ENCODE results near the gene CUX1. TPM values are rescaled to one million over a fixed set of nuclear protein-coding genes. Genes with fewer than 3 reads are reported as not detected.

The CUX1 gene
- total and polyA plus RNA-seq, 7 experiments from 2014 or later = 10.1 to 81.6 (median 42.5) TPM

GRCh38 chr7:102319671-102320070, 502.2 kb downstream of the CUX1 start:
- H3K36me3 ChIP-seq (ENCODE audit: control insufficient read depth in 2 of 3, insufficient read depth in 3 of 3, low read length in 3 of 3) = no peaks in the 10 kb centered on the region
- Mint-ChIP-seq H3K4me1 (peaks cover 0 to 3% (median 0%) of the 10 kb centered on the region in 7 donors), H3K9me3 (peaks cover 0 to 3% (median 0%) of the 10 kb centered on the region in 11 donors), H3K36me3 (peaks cover 0 to 2% (median 0%) of the 10 kb centered on the region in 5 donors), H3K27me3 (peaks cover 0 to 8% (median 6%) of the 10 kb centered on the region in 5 donors), H3K27ac (no peak overlapping the region), H3K4me3 (no peak overlapping the region)
- no peaks in the 10 kb centered on the region for H3K27me3 ChIP-seq (ENCODE audit: control insufficient read depth in 2 of 2, insufficient read depth in 2 of 2, low read length in 2 of 2)
- H3K4me3 ChIP-seq (ENCODE audit: low read length) = no peak overlapping the region
- intact Hi-C loops (cut with micrococcal nuclease) = no loop called here
- POLR2A ChIA-PET = interaction anchor here (0.6 kb wide), 1 partner anchor 162 kb away, joined by 3 read pairs; no protein-coding TSS in a partner anchor
- no peak overlapping the region for H3K27ac ChIP-seq (ENCODE audit: low read depth, low read length)
- DNase-seq (no peak), ATAC-seq (no peak)
- H3K9me3 ChIP-seq (ENCODE audit: control insufficient read depth in 2 of 3, low read length in 3 of 3) = no peaks in the 10 kb centered on the region
- H3K4me1 ChIP-seq (ENCODE audit: control insufficient read depth in 2 of 2, insufficient read depth in 2 of 2, low read length in 2 of 2) = no peaks in the 10 kb centered on the region
- CTCF ChIA-PET = no interaction called here

- POLR2A ChIA-PET = no interaction called here
- peaks cover 0 to 8% (median 6%) of the 10 kb centered on the region in 5 donors for H3K27me3 Mint-ChIP-seq
- Histone ChIP-seq H3K27me3 (ENCODE audit: control insufficient read depth in 2 of 2, insufficient read depth in 2 of 2, low read length in 2 of 2) (no peaks in the 10 kb centered on the region), H3K4me1 (ENCODE audit: control insufficient read depth in 2 of 2, insufficient read depth in 2 of 2, low read length in 2 of 2) (no peaks in the 10 kb centered on the region), H3K36me3 (ENCODE audit: control insufficient read depth in 2 of 3, insufficient read depth in 3 of 3, low read length in 3 of 3) (no peaks in the 10 kb centered on the region), H3K27ac (ENCODE audit: low read depth, low read length) (no peak overlapping the region), H3K4me3 (ENCODE audit: low read length) (no peak overlapping the region), H3K9me3 (ENCODE audit: control insufficient read depth in 2 of 3, low read length in 3 of 3) (no peaks in the 10 kb centered on the region)
- H3K27ac Mint-ChIP-seq = no peak overlapping the region
- CTCF ChIA-PET = no interaction called here
- intact Hi-C loops (cut with micrococcal nuclease) = no loop called here
- H3K9me3 Mint-ChIP-seq = peaks cover 0 to 3% (median 0%) of the 10 kb centered on the region in 11 donors
- ATAC-seq (no peak), DNase-seq (no peak)
- H3K36me3 Mint-ChIP-seq = no peaks in the 10 kb centered on the region
- no peak overlapping the region for H3K4me3 Mint-ChIP-seq
- peaks cover 0 to 3% (median 0%) of the 10 kb centered on the region in 7 donors for H3K4me1 Mint-ChIP-seq
Observed at GRCh38 chr7:102320181-102320580, 502.8 kb downstream of the CUX1 start.

GRCh38 chr7:102320601-102321350, 503.4 kb downstream of the CUX1 start:
- Histone ChIP-seq H3K27me3 (ENCODE audit: control insufficient read depth in 2 of 2, insufficient read depth in 2 of 2, low read length in 2 of 2) (no peaks in the 10 kb centered on the region), H3K4me3 (ENCODE audit: low read length) (no peak overlapping the region), H3K27ac (ENCODE audit: low read depth, low read length) (no peak overlapping the region), H3K4me1 (ENCODE audit: control insufficient read depth in 2 of 2, insufficient read depth in 2 of 2, low read length in 2 of 2) (no peaks in the 10 kb centered on the region), H3K36me3 (ENCODE audit: control insufficient read depth in 2 of 3, insufficient read depth in 3 of 3, low read length in 3 of 3) (no peaks in the 10 kb centered on the region), H3K9me3 (ENCODE audit: control insufficient read depth in 2 of 3, low read length in 3 of 3) (no peaks in the 10 kb centered on the region)
- H3K36me3 Mint-ChIP-seq = no peaks in the 10 kb centered on the region
- H3K9me3 Mint-ChIP-seq = peaks cover 0 to 3% (median 0%) of the 10 kb centered on the region in 11 donors
- ATAC-seq (no peak), DNase-seq (no peak)
- no peak overlapping the region for H3K4me3 Mint-ChIP-seq
- ChIA-PET CTCF (no interaction called here), POLR2A (no interaction called here)
- H3K4me1 Mint-ChIP-seq = peaks cover 0 to 3% (median 0%) of the 10 kb centered on the region in 7 donors
- H3K27ac Mint-ChIP-seq = no peak overlapping the region
- H3K27me3 Mint-ChIP-seq = peaks cover 0 to 8% (median 6%) of the 10 kb centered on the region in 5 donors
- intact Hi-C loops (cut with micrococcal nuclease) = no loop called here

- ChIA-PET CTCF (no interaction called here), POLR2A (no interaction called here)
- Histone ChIP-seq H3K27ac (ENCODE audit: low read depth, low read length) (no peak overlapping the region), H3K4me3 (ENCODE audit: low read length) (no peak overlapping the region), H3K27me3 (ENCODE audit: control insufficient read depth in 2 of 2, insufficient read depth in 2 of 2, low read length in 2 of 2) (no peaks in the 10 kb centered on the region), H3K36me3 (ENCODE audit: control insufficient read depth in 2 of 3, insufficient read depth in 3 of 3, low read length in 3 of 3) (no peaks in the 10 kb centered on the region), H3K4me1 (ENCODE audit: control insufficient read depth in 2 of 2, insufficient read depth in 2 of 2, low read length in 2 of 2) (no peaks in the 10 kb centered on the region), H3K9me3 (ENCODE audit: control insufficient read depth in 2 of 3, low read length in 3 of 3) (no peaks in the 10 kb centered on the region)
- H3K4me3 Mint-ChIP-seq = no peak overlapping the region
- H3K9me3 Mint-ChIP-seq = peaks cover 0 to 3% (median 0%) of the 10 kb centered on the region in 11 donors
- peaks cover 0 to 3% (median 0%) of the 10 kb centered on the region in 7 donors for H3K4me1 Mint-ChIP-seq
- peaks cover 0 to 8% (median 6%) of the 10 kb centered on the region in 5 donors for H3K27me3 Mint-ChIP-seq
- H3K36me3 Mint-ChIP-seq = no peaks in the 10 kb centered on the region
- DNase-seq (no peak), ATAC-seq (peak; percentile 49)
- H3K27ac Mint-ChIP-seq = no peak overlapping the region
- intact Hi-C loops (cut with micrococcal nuclease) = no loop called here
Observed at GRCh38 chr7:102321351-102322201, 504.1 kb downstream of the CUX1 start.

GRCh38 chr7:102322202-102322715, 504.8 kb downstream of the CUX1 start:
- peaks cover 0 to 12% (median 6%) of the 10 kb centered on the region in 5 donors for H3K27me3 Mint-ChIP-seq
- H3K4me3 ChIP-seq (ENCODE audit: low read length) = no peak overlapping the region
- peak overlapping the region in 1 of 10 donors; percentile 9 for H3K4me3 Mint-ChIP-seq
- intact Hi-C loops (cut with micrococcal nuclease) = no loop called here
- no peaks in the 10 kb centered on the region for H3K36me3 Mint-ChIP-seq
- H3K4me1 ChIP-seq (ENCODE audit: control insufficient read depth in 2 of 2, insufficient read depth in 2 of 2, low read length in 2 of 2) = no peaks in the 10 kb centered on the region
- ChIA-PET POLR2A (no interaction called here), CTCF (no interaction called here)
- DNase-seq = no peak
- no peaks in the 10 kb centered on the region for H3K36me3 ChIP-seq (ENCODE audit: control insufficient read depth in 2 of 3, insufficient read depth in 3 of 3, low read length in 3 of 3)
- no peaks in the 10 kb centered on the region for H3K9me3 ChIP-seq (ENCODE audit: control insufficient read depth in 2 of 3, low read length in 3 of 3)
- no peak overlapping the region for H3K27ac ChIP-seq (ENCODE audit: low read depth, low read length)
- peaks cover 0 to 3% (median 0%) of the 10 kb centered on the region in 7 donors for H3K4me1 Mint-ChIP-seq
- no peak overlapping the region for H3K27ac Mint-ChIP-seq
- H3K27me3 ChIP-seq (ENCODE audit: control insufficient read depth in 2 of 2, insufficient read depth in 2 of 2, low read length in 2 of 2) = no peaks in the 10 kb centered on the region
- ATAC-seq = no peak
- H3K9me3 Mint-ChIP-seq = no peaks in the 10 kb centered on the region

- no peak overlapping the region for H3K4me3 Mint-ChIP-seq
- no peak overlapping the region for H3K27ac Mint-ChIP-seq
- H3K36me3 Mint-ChIP-seq = no peaks in the 10 kb centered on the region
- DNase-seq = no peak
- intact Hi-C loops (cut with micrococcal nuclease) = no loop called here
- no peak for ATAC-seq
- no peaks in the 10 kb centered on the region for H3K27me3 ChIP-seq (ENCODE audit: control insufficient read depth in 2 of 2, insufficient read depth in 2 of 2, low read length in 2 of 2)
- H3K27ac ChIP-seq (ENCODE audit: low read depth, low read length) = no peak overlapping the region
- H3K4me3 ChIP-seq (ENCODE audit: low read length) = no peak overlapping the region
- ChIA-PET CTCF (no interaction called here), POLR2A (no interaction called here)
- no peaks in the 10 kb centered on the region for H3K36me3 ChIP-seq (ENCODE audit: control insufficient read depth in 2 of 3, insufficient read depth in 3 of 3, low read length in 3 of 3)
- no peaks in the 10 kb centered on the region for H3K9me3 Mint-ChIP-seq
- H3K4me1 ChIP-seq (ENCODE audit: control insufficient read depth in 2 of 2, insufficient read depth in 2 of 2, low read length in 2 of 2) = no peaks in the 10 kb centered on the region
- H3K9me3 ChIP-seq (ENCODE audit: control insufficient read depth in 2 of 3, low read length in 3 of 3) = no peaks in the 10 kb centered on the region
- peaks cover 0 to 19% (median 7%) of the 10 kb centered on the region in 5 donors for H3K27me3 Mint-ChIP-seq
- peaks cover 0 to 3% (median 0%) of the 10 kb centered on the region in 7 donors for H3K4me1 Mint-ChIP-seq
Observed at GRCh38 chr7:102323914-102324195, 506.4 kb downstream of the CUX1 start.
